Mucosa of stomach (tissue), 1 donor: Measurements from ENCODE around the gene POLR2E.
"Not testable (repeated sequence)": the region's sequence is repeated elsewhere in the genome, so short reads cannot be mapped to it uniquely, and the experiment has no call there.

Source experiments
- H3K27me3 ChIP-seq: one replicate; pipeline ENCODE4 v1.7.0; 2013; ENCODE audit warnings: mild to moderate bottlenecking, low read length; ENCODE audit not compliant: control insufficient read depth, insufficient read depth
- H3K36me3 ChIP-seq: one replicate; pipeline ENCODE4 v1.7.0; 2013; ENCODE audit warnings: low read length; ENCODE audit not compliant: control insufficient read depth, insufficient read depth
- H3K4me1 ChIP-seq: one replicate; pipeline ENCODE4 v1.7.0; 2013; ENCODE audit warnings: mild to moderate bottlenecking, low read length; ENCODE audit not compliant: control insufficient read depth, insufficient read depth
- H3K4me3 ChIP-seq: one replicate; pipeline ENCODE4 v1.7.0; 2013; ENCODE audit warnings: low read length
- H3K9ac ChIP-seq: one replicate; pipeline ENCODE4 v1.7.0; 2013; ENCODE audit warnings: mild to moderate bottlenecking, low read length, moderate library complexity
- H3K9me3 ChIP-seq: one replicate; pipeline ENCODE4 v1.7.0; 2013; ENCODE audit warnings: mild to moderate bottlenecking, low read length, moderate library complexity; ENCODE audit not compliant: control insufficient read depth
- donor health status: Pancreatic carcinoma.

POLR2E gene

GRCh38 chr19:1122972-1123363, 27.8 kb upstream of the POLR2E start:
- H3K27me3 ChIP-seq, result no peaks in the 10 kb centered on the region
- H3K36me3 ChIP-seq, result peaks cover 25% of the 10 kb centered on the region
- H3K9me3 ChIP-seq, result no peaks in the 10 kb centered on the region
- H3K4me3 ChIP-seq, result no peak overlapping the region
- H3K9ac ChIP-seq, result no peak overlapping the region
- H3K4me1 ChIP-seq, result peaks cover 14% of the 10 kb centered on the region

GRCh38 chr19:1122021-1122971, 27.1 kb upstream of the POLR2E start:
- Histone ChIP-seq H3K27me3 (no peaks in the 10 kb centered on the region), H3K4me3 (no peak overlapping the region), H3K9me3 (no peaks in the 10 kb centered on the region), H3K4me1 (peaks cover 14% of the 10 kb centered on the region), H3K9ac (no peak overlapping the region), H3K36me3 (peaks cover 25% of the 10 kb centered on the region)

- no peaks in the 10 kb centered on the region for H3K27me3 ChIP-seq
- H3K9me3 ChIP-seq, result no peaks in the 10 kb centered on the region
- H3K36me3 ChIP-seq, result peaks cover 25% of the 10 kb centered on the region
- H3K4me1 ChIP-seq, result peaks cover 14% of the 10 kb centered on the region
- H3K4me3 ChIP-seq, result no peak overlapping the region
- H3K9ac ChIP-seq, result no peak overlapping the region
Observed at GRCh38 chr19:1121395-1121794, 26.2 kb upstream of the POLR2E start.

GRCh38 chr19:1119475-1120217, 24.5 kb upstream of the POLR2E start:
- Histone ChIP-seq H3K36me3 (peaks cover 23% of the 10 kb centered on the region), H3K9me3 (no peaks in the 10 kb centered on the region), H3K27me3 (no peaks in the 10 kb centered on the region), H3K4me3 (no peak overlapping the region), H3K4me1 (peaks cover 14% of the 10 kb centered on the region), H3K9ac (no peak overlapping the region)

GRCh38 chr19:1118999-1119398, 23.8 kb upstream of the POLR2E start:
- no peaks in the 10 kb centered on the region for H3K27me3 ChIP-seq
- H3K9ac ChIP-seq, result no peak overlapping the region
- no peaks in the 10 kb centered on the region for H3K9me3 ChIP-seq
- peaks cover 24% of the 10 kb centered on the region for H3K36me3 ChIP-seq
- H3K4me3 ChIP-seq, result no peak overlapping the region
- H3K4me1 ChIP-seq, result peaks cover 14% of the 10 kb centered on the region

GRCh38 chr19:1117654-1118053, 22.5 kb upstream of the POLR2E start:
- Histone ChIP-seq H3K4me1 (peaks cover 15% of the 10 kb centered on the region), H3K4me3 (no peak overlapping the region), H3K27me3 (no peaks in the 10 kb centered on the region), H3K9ac (no peak overlapping the region), H3K36me3 (peaks cover 17% of the 10 kb centered on the region), H3K9me3 (no peaks in the 10 kb centered on the region)

- no peak overlapping the region for H3K9ac ChIP-seq
- H3K4me3 ChIP-seq, result no peak overlapping the region
- H3K4me1 ChIP-seq, result peaks cover 18% of the 10 kb centered on the region
- H3K9me3 ChIP-seq, result no peaks in the 10 kb centered on the region
- H3K27me3 ChIP-seq, result no peaks in the 10 kb centered on the region
- H3K36me3 ChIP-seq, result peaks cover 16% of the 10 kb centered on the region
Observed at GRCh38 chr19:1116726-1117581, 21.8 kb upstream of the POLR2E start.

GRCh38 chr19:1115646-1116420, 20.7 kb upstream of the POLR2E start:
- Histone ChIP-seq H3K27me3 (no peaks in the 10 kb centered on the region), H3K9me3 (no peaks in the 10 kb centered on the region), H3K4me1 (peaks cover 18% of the 10 kb centered on the region), H3K9ac (no peak overlapping the region), H3K4me3 (no peak overlapping the region), H3K36me3 (peaks cover 5% of the 10 kb centered on the region)

- not testable (repeated sequence) for H3K9me3 ChIP-seq, H3K36me3 ChIP-seq, H3K9ac ChIP-seq, H3K27me3 ChIP-seq, H3K4me3 ChIP-seq
- H3K4me1 ChIP-seq, result peaks cover 18% of the 10 kb centered on the region
Observed at GRCh38 chr19:1114728-1115127, 19.6 kb upstream of the POLR2E start.

GRCh38 chr19:1113986-1114483, 18.9 kb upstream of the POLR2E start:
- Histone ChIP-seq H3K4me1 (peaks cover 18% of the 10 kb centered on the region), H3K27me3 (no peaks in the 10 kb centered on the region), H3K4me3 (no peak overlapping the region), H3K9me3 (no peaks in the 10 kb centered on the region), H3K9ac (peak overlapping the region; percentile 56), H3K36me3 (peaks cover 5% of the 10 kb centered on the region)
